ENCODE measurements around the gene SNRPF.
"Not testable (repeated sequence)": the region's sequence is repeated elsewhere in the genome, so short reads cannot be mapped to it uniquely, and the experiment has no call there.

Gene SNRPF

GRCh38 chr12:95858451-95859343, at the start of gene SNRPF:
TSS of gene SNRPF (plus strand) at chr12:95858952. CDS start at chr12:95859074, 122 bp downstream.
- DNase-seq (ENCODE audit: low read depth), result peak; percentile 86

DNA sequence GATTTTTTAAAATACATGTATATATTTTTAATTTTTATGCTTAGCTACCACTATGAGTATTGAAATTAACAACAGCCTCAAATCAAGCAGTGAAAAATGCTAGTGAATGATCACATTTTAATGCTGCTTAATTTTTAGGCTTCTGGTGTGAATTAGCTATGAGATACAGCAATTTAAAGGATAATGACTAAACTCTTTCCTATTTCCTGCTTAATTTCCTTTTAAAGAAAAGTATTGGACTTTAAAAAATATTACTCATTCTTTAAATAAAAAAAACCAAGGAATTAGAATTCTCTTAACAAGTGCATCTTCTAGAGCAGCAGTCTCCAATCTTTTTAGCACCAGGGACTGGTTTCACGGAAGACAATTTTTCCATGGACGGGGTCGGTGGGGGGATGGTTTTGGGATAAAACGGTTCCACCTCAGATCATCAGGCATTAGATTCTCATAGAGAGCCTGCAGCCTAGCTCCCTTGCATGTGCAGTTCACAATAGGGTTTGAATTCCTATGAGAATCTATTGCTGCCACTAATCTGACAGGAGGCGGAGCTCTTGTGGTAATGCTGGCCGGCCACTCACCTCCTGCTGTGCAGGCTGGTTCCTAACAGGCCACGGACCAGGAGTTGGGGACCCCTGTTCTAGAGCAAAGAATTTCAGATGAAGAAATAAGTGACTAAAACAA, 49.6 kb upstream of the SNRPF start:
- DNase-seq (ENCODE audit: low read depth), result no peak

GRCh38 chr12:95810411-95810810, 48.3 kb upstream of the SNRPF start:
- DNase-seq (ENCODE audit: low read depth), result no peak

GRCh38 chr12:95812155-95812554, 46.6 kb upstream of the SNRPF start:
- DNase-seq (ENCODE audit: low read depth), result not testable (repeated sequence)

DNA sequence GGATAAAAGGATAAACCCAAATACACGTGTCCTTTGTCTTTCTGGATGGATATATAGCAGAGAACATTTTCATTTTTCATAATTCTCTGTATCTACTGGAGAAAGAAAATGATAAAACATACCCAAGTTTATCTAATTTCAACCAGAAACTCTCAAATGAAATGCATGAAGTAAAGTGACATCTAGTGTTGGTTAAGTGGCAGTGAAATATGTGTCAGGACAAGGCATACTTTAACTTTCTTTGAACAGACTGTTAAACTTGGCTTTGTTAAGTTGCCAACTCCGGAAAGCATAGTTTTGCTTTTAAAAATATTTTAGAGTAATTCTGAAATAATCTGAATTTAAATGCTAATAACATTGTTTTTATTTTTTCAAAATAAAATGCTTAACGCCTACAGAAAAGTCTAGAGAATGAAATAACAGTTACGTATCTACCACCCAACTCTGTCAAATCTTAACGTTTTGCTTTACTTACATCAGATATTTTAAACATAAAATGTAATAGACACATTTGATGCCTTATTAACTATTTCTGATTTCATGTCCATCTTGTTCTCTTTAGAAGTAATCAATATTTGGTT, 43.0 kb upstream of the SNRPF start:
- no peak for DNase-seq (ENCODE audit: low read depth)

DNA sequence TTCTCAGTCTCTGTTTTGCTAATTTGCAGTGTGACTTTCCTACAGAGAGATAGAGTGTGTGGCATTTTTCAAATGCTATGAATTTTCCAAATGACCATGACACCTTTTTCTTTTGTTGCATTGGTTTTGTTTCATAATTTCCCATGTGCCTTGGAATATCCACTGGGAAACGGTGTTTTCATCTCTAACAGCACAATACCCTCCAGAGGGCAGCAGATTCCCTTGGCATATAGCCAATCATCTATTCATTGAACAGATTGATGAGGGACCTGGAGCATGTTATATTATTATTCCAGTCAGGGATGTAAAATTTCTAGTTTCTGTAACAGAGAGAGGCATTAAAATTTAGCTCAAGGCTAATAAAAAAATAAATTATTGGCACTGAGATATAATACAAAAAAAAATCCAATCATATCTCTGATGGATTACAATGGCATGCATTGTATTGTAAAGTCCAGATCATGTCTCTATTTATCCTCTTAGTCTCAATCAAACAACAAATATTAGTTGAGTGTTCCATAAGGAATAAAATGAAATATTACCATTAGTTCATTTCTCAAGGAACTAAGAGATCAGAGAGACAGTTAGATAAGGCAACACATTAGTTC, 38.6 kb upstream of the SNRPF start:
- no peak for DNase-seq (ENCODE audit: low read depth)

- no peak for DNase-seq (ENCODE audit: low read depth)
Observed at GRCh38 chr12:95829395-95829794, 29.4 kb upstream of the SNRPF start.

- DNase-seq (ENCODE audit: low read depth), result no peak
Observed at GRCh38 chr12:95830335-95831089, 28.2 kb upstream of the SNRPF start.

DNA sequence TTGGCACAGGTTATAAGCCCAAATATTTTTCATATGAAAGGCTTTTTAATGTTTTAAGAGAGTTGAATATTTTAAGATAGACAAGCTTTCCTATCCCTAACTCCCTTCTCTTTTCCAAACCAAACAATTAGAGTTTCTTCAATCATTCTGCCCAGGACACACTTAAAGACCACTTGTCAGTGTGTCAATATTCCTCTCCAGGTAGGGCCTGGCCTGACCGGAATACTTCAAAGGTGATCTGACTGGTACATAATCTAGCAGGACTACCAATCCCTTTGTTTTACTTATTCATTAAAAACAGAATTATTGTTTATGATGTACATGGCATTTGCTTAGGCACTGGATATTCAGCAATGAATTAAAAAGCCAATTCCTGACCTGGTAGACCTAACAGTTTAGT, 24.2 kb upstream of the SNRPF start:
- DNase-seq (ENCODE audit: low read depth), result no peak

DNA sequence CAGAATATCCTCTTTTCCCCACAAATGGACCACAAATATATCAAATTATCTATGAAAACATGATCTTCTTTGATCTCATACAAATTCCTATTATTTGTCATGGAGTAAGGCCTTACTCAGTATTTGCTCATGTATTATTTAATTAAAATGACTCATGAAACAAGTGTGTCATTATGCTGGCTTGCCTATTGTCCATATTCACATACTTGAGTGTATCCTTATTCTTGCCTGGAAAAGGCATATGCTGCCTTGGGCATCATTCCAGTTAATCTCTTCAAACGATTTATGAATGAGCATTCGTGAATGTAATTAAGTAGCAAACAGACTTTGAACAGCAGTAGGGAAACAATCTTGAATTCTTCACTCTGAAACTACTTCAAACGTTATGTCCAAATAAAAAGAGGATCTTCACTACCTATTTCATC, 22.6 kb upstream of the SNRPF start:
- DNase-seq (ENCODE audit: low read depth), result no peak

- no peak for DNase-seq (ENCODE audit: low read depth)
Observed at GRCh38 chr12:95836630-95837239, 22.0 kb upstream of the SNRPF start.

- no peak for DNase-seq (ENCODE audit: low read depth)
Observed at GRCh38 chr12:95837240-95838038, 21.3 kb upstream of the SNRPF start.

GRCh38 chr12:95838125-95838524, 20.6 kb upstream of the SNRPF start:
- no peak for DNase-seq (ENCODE audit: low read depth)

GRCh38 chr12:95842426-95842825, 16.3 kb upstream of the SNRPF start:
- DNase-seq (ENCODE audit: low read depth), result not testable (repeated sequence)

DNA sequence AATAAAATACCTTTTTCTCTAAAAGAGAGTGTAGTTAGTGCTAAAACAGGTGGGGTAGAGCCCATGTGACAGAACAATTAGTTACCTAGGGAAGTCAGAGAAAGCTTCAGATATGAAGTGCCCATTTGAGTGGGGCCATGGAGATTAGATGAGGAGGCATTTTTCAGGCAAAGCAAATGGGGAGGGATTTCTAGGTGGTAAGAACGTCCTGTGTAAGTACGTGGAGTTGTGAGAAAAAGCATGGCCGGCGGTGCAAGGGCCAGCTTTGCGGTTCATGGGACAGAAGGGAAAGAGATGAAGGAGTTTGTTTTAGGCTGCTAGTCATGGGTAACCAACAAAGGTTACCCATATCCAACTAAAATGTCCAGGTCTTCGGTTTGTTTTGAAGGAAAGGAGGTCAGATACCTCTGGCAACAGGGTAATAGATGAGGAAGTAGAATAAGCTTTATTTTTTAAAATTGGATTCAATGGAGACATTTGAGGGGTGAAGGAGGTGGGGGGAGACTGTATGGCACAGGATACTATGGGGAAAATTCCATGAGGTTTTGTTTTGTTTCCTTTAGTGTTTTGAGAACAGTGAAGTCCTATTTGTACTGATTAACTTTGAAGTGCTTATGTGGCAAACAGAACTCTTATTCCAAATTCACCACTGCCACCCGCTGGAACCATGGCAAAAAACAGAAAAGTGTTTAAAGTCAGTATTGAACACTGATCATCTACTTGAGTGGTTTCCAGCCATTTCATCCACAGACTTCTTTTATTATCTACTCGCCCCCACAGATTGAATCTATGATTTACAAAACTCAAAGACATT, 10.0 kb upstream of the SNRPF start:
- no peak for DNase-seq (ENCODE audit: low read depth)

DNA sequence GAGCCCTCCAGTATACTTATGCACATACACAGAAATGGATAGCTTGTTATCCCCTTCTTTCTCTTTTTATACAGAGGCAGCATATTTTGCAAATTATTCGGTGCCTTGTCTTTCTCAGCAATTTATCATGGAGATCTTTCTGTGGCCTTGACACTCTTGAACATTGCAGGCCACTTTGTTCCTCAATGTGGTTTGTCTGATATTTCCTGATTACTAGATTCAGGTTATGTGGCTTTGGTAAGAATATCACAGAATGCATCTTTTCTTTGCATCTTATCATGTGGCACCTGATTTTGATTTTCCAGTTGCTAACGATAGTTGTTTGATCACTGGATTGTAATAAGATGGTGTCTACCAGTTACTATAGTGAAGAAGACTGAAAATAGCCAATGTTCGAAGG, 7.1 kb upstream of the SNRPF start:
- no peak for DNase-seq (ENCODE audit: low read depth)

- DNase-seq (ENCODE audit: low read depth), result no peak
Observed at GRCh38 chr12:95852133-95852532, 6.6 kb upstream of the SNRPF start.

DNA sequence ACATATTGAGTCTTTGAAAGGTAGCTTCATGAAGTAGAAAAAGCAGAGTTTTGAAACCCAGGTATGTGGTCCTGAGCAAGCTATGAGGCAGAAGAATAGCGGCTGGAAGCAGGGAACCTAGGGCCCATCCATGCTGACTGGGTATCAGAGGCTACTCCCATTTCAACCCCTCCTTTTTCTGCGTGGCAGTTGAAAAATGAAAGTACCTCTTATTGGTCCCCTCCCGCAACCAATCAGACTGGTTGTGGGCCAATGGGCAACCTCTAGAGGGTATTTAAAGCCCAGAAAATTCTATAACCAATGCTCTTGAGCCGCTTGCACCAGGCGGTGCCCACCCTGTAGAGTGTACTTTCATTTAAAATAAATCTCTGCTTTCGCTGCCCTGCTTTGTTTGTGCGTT, 1.6 kb upstream of the SNRPF start:
- no peak for DNase-seq (ENCODE audit: low read depth)

DNA sequence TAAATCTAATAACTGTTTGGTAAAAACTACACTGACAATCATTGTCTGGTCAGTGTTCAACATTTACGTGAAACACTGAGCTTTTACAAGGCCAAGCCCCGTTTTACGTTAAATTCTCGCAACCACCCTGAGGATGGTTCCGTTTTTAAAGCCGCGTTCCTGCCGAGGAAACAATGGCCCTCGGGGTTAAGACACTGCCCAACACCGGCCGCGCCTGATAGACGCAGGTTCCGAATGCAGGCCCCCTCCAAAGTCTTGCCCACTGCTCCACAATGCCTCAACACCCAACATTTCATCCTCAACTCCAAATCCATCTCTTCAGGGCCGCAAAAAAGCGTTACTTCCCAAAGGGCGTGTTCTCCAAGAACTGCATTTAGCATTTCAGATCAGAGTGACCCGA, 953 bp upstream of the SNRPF start:
- DNase-seq (ENCODE audit: low read depth), result no peak

DNA sequence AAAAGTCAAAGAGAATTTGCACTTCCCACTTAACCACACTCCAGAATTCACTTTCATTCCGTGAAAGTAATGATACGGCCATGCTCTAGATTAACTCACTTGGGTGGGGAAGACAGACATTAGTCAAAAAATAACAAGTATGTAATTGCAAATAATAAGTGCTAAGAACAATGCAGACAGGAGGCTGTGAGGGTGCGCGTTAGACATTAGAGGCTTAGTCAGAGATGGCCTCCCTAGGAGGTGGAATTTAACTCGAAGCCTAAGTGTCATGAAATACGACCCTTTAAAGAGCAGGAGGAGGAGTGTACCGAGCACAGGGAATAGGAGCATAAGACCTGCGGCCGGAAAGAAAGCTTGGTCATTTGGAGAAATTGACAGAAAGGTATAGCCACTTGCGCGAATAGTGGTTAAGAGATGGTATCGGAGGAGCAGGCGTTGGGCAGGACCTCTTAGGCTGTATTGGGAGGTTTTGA, 628 bp downstream of the SNRPF start:
- no peak for DNase-seq (ENCODE audit: low read depth)

Data from stimulated activated CD8-positive, alpha-beta memory T cell treated with anti-CD3 and anti-CD28 coated beads, Interleukin-4, amount 100 ng/mL, for 24 hours (primary cell).